GM12878 (cell line): ENCODE results near the gene SIDT1. TPM values are rescaled to one million over a fixed set of nuclear protein-coding genes. Genes with fewer than 3 reads are reported as not detected.
A peak's percentile ranks its signal among the peaks of the same experiment; 100 is the strongest.

Source experiments
- CUX1 ChIP-seq: IDR thresholded peaks from 2 replicates; pipeline ENCODE4 v1.6.1; 2012; ENCODE audit warnings: improper control_type of control experiment, low read depth, low read length; ENCODE audit not compliant: insufficient replicate concordance
- DPF2 ChIP-seq: fragments of 450-650 bp; IDR thresholded peaks from 2 replicates; pipeline ENCODE4 v1.6.1; 2017; ENCODE audit warnings: mild to moderate bottlenecking
- EGR1 ChIP-seq, 2 experiments: IDR thresholded peaks; 1 replicate in 1 of 2; 2 replicates in 1 of 2; pipeline ENCODE4 v1.6.1; 2011 to 2012; ENCODE audit warnings: low read depth in 2 of 2, low read length in 2 of 2, borderline replicate concordance in 1 of 2, mild to moderate bottlenecking in 1 of 2, moderate library complexity in 1 of 2
- KLF5 ChIP-seq: fragments of 450-650 bp; IDR thresholded peaks from 2 replicates; pipeline ENCODE4 v1.6.1; 2014; ENCODE audit warnings: mild to moderate bottlenecking; ENCODE audit not compliant: partially characterized antibody
- MAX ChIP-seq: IDR thresholded peaks from 2 replicates; pipeline ENCODE4 v1.6.1; 2012; ENCODE audit warnings: low read depth, low read length, improper control_type of control experiment
- MEF2A ChIP-seq: IDR thresholded peaks from 2 replicates; pipeline ENCODE4 v1.6.1; 2011; ENCODE audit warnings: low read depth, mild to moderate bottlenecking, low read length, moderate library complexity; ENCODE audit not compliant: insufficient read depth
- MTA2 ChIP-seq: fragments of 450-650 bp; IDR thresholded peaks from 2 replicates; pipeline ENCODE4 v1.6.1; 2016; ENCODE audit warnings: low read depth, mild to moderate bottlenecking, moderate library complexity
- PKNOX1 ChIP-seq: fragments of 450-650 bp; IDR thresholded peaks from 2 replicates; pipeline ENCODE4 v1.6.1; 2016; ENCODE audit warnings: mild to moderate bottlenecking
- POU2F2 ChIP-seq: IDR thresholded peaks from 3 replicates; pipeline ENCODE4 v1.6.1; 2011; ENCODE audit warnings: low read depth, mild to moderate bottlenecking, low read length, borderline replicate concordance
- RFX5 ChIP-seq: IDR thresholded peaks from 2 replicates; pipeline ENCODE4 v1.6.1; 2011; ENCODE audit warnings: low read depth, low read length, improper control_type of control experiment
- SMARCA5 ChIP-seq: fragments of 450-650 bp; IDR thresholded peaks from 2 replicates; pipeline ENCODE4 v1.6.1; 2017; ENCODE audit warnings: mild to moderate bottlenecking
- SUPT20H ChIP-seq: IDR thresholded peaks from 2 replicates; pipeline ENCODE4 v1.6.1; 2011; ENCODE audit warnings: low read depth, mild to moderate bottlenecking, low read length, moderate library complexity, borderline replicate concordance; ENCODE audit not compliant: control insufficient read depth
- TARDBP ChIP-seq: IDR thresholded peaks from 2 replicates; pipeline ENCODE4 v1.6.1; 2016; ENCODE audit warnings: borderline replicate concordance
- ZNF207 ChIP-seq: fragments of 450-650 bp; IDR thresholded peaks from 2 replicates; pipeline ENCODE4 v1.6.1; 2014; ENCODE audit warnings: antibody characterized with exemption, mild to moderate bottlenecking, borderline replicate concordance
- ZNF687 ChIP-seq: fragments of 450-650 bp; IDR thresholded peaks from 2 replicates; pipeline ENCODE4 v1.6.1; 2017; ENCODE audit warnings: mild to moderate bottlenecking, moderate library complexity
- ZZZ3 ChIP-seq: IDR thresholded peaks from 2 replicates; pipeline ENCODE4 v1.6.1; 2011; ENCODE audit warnings: low read depth; ENCODE audit not compliant: control insufficient read depth, insufficient read length
- polyA plus RNA-seq, 11 experiments: library from polyadenylated mRNA; depleted of rRNA in 4 of 11; unstranded in 6 of 11; stranded (reverse) in 5 of 11; fragments of >200 nt; fragmentation: Nextera tagmentation in 4 of 11; fragmentation: Illumina TruSeq in 1 of 11; extraction: Ambion mirVana in 4 of 11; extraction: Trizol in 1 of 11; gene quantifications; 1 replicate in 1 of 11; 2 replicates in 10 of 11; pipeline versions ENCODE4 v1.2.1 to v1.2.3, GENCODE V29; 2011 to 2016; ENCODE audit warnings: inconsistent platforms in 2 of 11, missing spikeins in 2 of 11, low read depth in 1 of 11
- total RNA-seq, 4 experiments: library from RNA; depleted of rRNA in 3 of 4; stranded (reverse); fragments of >200 nt in 3 of 4; fragmentation: Illumina TruSeq in 1 of 4; extraction: Trizol in 1 of 4; gene quantifications; 2 replicates each; pipeline versions ENCODE4 v1.2.1 to v1.2.3, GENCODE V29; 2013 to 2021

SIDT1 gene
- total and polyA plus RNA-seq, 10 of the 15 experiments (the other 5 are each of a cell fraction or from before 2014, with no cell fraction given): 3.0 to 45.0 (median 26.6) TPM

- TF ChIP-seq ZNF687 (peak; percentile 20; the same call in 1 of the 2 replicates), PKNOX1 (no peak), KLF5 (no peak), SMARCA5 (no peak), MAX (peak; percentile 19; the same call in 1 of the 2 replicates), CUX1 (peak; percentile 7), EGR1 (IDR thresholded peaks at IDR 0.05; ENCODE audit: borderline replicate concordance in 1 of 2, low read depth in 2 of 2, low read length in 2 of 2) (no peak), SUPT20H (no peak), RFX5 (no peak), TARDBP (peak; percentile 19; the same call in 1 of the 2 replicates), ZNF207 (no peak), DPF2 (no peak), POU2F2 (peak; percentile 71; the same call in 2 of the 3 replicates), ZZZ3 (no peak), MEF2A (no peak), MTA2 (peak; percentile 13; the same call in 1 of the 2 replicates)
Measured at GRCh38 chr3:113531826-113532697, at the start of gene SIDT1 (continued).
